Posterior cingulate gyrus (tissue), 11 donors: Measurements from ENCODE around the gene RUNX1.

Experiments used
- DNase-seq, 10 donors: peaks; one replicate each; pipeline versions ENCODE4 v3.0.0 to v3.0.0-alpha.2; 2020 to 2021; ENCODE audit warnings: mixed read lengths in 3 of 10
- intact Hi-C: fragments of 100-400 bp; cut with DNase I; formaldehyde crosslinking; loops from one replicate; pipeline ENCODE4 v1.15.1; 2023

The RUNX1 gene

GRCh38 chr21:34934350-34934749, 114.8 kb downstream of the RUNX1 start:
- intact Hi-C loops, result no loop called here
- no peak for DNase-seq

- no peak for DNase-seq
- intact Hi-C loops, result no loop called here
These were observed 115.3 kb downstream of the RUNX1 start for GRCh38 chr21:34933609-34934335.

GRCh38 chr21:34932233-34932632, 116.9 kb downstream of the RUNX1 start:
- no peak for DNase-seq
- intact Hi-C loops, result no loop called here

GRCh38 chr21:34930971-34931370, 118.1 kb downstream of the RUNX1 start:
- intact Hi-C loops, result no loop called here

GRCh38 chr21:34928637-34929036, 120.5 kb downstream of the RUNX1 start:
- intact Hi-C loops, result no loop called here
- no peak for DNase-seq

More at GRCh38 chr21:34930971-34931370, 118.1 kb downstream of the RUNX1 start:
- no peak for DNase-seq

- DNase-seq, result no peak
- intact Hi-C loops, result no loop called here
These were observed 121.1 kb downstream of the RUNX1 start for GRCh38 chr21:34927992-34928391.

GRCh38 chr21:34926803-34927467, 122.2 kb downstream of the RUNX1 start:
- intact Hi-C loops, result no loop called here
- DNase-seq, result no peak

GRCh38 chr21:34925597-34925996, 123.5 kb downstream of the RUNX1 start:
- intact Hi-C loops, result no loop called here
- no peak for DNase-seq

GRCh38 chr21:34924771-34925419, 124.2 kb downstream of the RUNX1 start:
- DNase-seq, result no peak
- intact Hi-C loops, result no loop called here

GRCh38 chr21:34924194-34924593, 124.9 kb downstream of the RUNX1 start:
- intact Hi-C loops, result no loop called here
- DNase-seq, result no peak

- DNase-seq, result no peak
- intact Hi-C loops, result no loop called here
These were observed 125.5 kb downstream of the RUNX1 start for GRCh38 chr21:34923626-34924025.

- intact Hi-C loops, result no loop called here
- no peak for DNase-seq
These were observed 125.9 kb downstream of the RUNX1 start for GRCh38 chr21:34923202-34923601.

- intact Hi-C loops, result no loop called here
These were observed 126.6 kb downstream of the RUNX1 start for GRCh38 chr21:34922479-34922878.

GRCh38 chr21:34921151-34921550, 128.0 kb downstream of the RUNX1 start:
- intact Hi-C loops, result no loop called here
- DNase-seq, result no peak

More at GRCh38 chr21:34922479-34922878, 126.6 kb downstream of the RUNX1 start:
- no peak for DNase-seq

- DNase-seq, result no peak
- intact Hi-C loops, result no loop called here
These were observed 129.7 kb downstream of the RUNX1 start for GRCh38 chr21:34919406-34919805.

GRCh38 chr21:34916446-34916845, 132.7 kb downstream of the RUNX1 start:
- no peak for DNase-seq
- intact Hi-C loops, result no loop called here

- intact Hi-C loops, result no loop called here
- DNase-seq, result no peak
These were observed 133.7 kb downstream of the RUNX1 start for GRCh38 chr21:34915364-34915841.

GRCh38 chr21:34914239-34914638, 134.9 kb downstream of the RUNX1 start:
- intact Hi-C loops, result no loop called here
- no peak for DNase-seq

GRCh38 chr21:34913811-34914210, 135.3 kb downstream of the RUNX1 start:
- DNase-seq, result no peak
- intact Hi-C loops, result no loop called here

- DNase-seq, result peak in 1 of 10 donors; percentile 27
- intact Hi-C loops, result no loop called here
These were observed 136.8 kb downstream of the RUNX1 start for GRCh38 chr21:34912022-34912945.
